ENCODE measurements around the gene LTB4R2.

The LTB4R2 gene

GRCh38 chr14:24309538-24310264 lies at the start of gene LTB4R2:
TSS of gene LTB4R2 (plus strand) at chr14:24310140. CDS start at chr14:24310665, 525 bp downstream.
- DNase-seq: no peak

DNA sequence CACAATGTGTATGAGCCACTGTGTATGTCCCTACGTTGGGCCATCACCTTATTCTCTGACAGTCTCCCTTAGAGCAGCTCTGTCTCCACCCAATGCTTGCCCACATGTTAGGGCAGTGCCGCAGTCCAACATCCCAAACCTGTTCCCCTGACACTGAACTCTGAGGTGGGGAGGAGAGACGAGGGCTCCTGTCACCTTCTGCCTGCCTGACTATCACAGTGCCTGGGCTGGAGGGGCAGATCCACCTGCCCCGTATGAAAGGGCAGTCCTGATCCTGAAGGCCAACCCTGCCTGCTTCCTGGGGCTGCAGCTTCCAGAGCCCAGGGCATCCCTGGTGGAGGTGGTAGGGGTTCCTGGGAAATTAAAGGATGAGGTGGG lies 49.2 kb upstream of the LTB4R2 start:
- no peak for DNase-seq

GRCh38 chr14:24261256-24261968 lies 48.5 kb upstream of the LTB4R2 start:
- no peak for DNase-seq

- no peak for DNase-seq
Observed at GRCh38 chr14:24261969-24262327, 48.0 kb upstream of the LTB4R2 start.

- no peak for DNase-seq
Observed at GRCh38 chr14:24262821-24263733, 46.9 kb upstream of the LTB4R2 start, which contains the start of gene TGM1. TSS of gene TGM1 (minus strand) at chr14:24263177. CDS start at chr14:24262352, 825 bp downstream.

DNA sequence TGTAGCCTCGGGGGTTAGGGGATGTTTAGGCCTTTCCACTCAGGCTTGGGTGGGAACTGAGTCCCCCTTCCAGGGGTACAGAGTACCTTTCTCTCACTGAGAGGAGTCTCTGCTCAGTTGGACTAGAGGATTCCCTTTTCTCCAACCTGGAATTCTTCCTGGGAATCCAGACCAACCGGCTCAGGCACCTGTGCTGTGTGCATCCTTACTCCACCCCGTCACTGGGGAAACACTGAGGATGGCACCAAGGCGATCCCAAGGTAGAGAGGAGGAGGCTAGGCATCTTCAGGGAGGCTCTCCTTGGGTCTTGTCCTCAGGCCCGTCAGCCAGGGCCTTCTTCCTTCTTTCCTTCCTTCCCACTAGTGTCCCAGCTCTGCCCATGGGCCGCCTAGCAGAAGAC lies 46.1 kb upstream of the LTB4R2 start:
- DNase-seq: no peak

DNA sequence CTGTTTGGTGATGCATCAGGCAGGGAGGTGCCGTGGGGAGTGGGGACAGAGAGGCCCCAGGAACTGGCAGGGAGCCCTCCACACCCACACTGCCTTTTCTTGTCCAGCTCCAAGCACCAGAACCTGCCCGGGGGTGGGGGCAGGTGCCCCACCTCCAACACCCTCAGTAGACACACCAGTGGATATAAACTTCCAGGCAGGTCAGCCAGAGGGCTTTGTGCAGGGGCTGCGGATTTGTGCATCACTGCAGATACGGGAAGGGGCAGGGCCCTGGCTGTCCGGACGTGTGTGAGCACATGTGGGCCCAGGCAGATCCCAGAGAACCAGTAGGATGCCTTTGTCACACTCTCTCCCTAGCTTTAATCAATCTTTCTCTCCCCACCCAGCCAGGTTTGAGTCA lies 45.6 kb upstream of the LTB4R2 start:
- DNase-seq: no peak

DNA sequence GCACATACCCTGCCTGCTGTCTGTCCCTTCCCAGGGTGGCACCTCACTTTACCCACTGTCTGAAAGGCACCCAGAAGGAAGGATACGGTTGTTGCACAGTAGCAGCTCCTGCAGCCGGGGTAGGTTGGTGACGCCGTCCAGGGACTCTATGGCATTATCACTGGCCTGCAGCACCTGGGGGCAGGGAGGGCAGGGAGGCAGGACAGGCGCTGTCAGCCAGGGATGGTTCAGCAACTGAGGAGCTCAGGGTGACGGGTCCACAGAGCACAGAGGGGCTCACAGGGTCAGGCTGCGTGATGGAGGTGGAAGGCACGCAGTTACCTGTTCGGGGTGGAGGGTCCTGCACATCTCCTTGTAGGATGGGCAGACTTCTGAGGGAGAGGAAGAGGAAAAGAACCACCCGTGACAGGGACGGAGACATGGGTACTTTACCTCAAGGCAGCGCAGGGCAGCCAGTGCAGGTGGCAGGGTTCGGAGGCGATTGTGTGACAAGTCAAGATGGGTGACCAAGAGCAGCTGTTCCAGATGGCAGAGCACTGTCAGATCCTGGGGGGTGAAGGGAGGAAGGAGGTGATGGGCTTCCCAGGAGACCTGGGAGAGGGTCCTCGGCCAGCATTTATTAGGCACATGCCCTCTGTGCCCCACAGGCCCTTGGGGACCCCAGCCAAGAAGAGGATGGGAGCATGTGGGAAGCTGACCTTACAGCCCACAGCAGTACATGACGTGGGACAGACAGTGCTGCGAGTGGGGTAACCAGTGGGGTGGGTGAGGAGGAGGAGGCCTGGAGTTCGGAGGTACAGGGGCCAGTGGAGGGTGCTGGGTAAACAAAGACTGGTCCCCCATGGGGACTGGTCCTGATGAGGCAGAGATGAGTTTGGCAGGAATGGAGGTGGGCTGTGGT lies 43.3 kb upstream of the LTB4R2 start:
- DNase-seq: no peak

DNA sequence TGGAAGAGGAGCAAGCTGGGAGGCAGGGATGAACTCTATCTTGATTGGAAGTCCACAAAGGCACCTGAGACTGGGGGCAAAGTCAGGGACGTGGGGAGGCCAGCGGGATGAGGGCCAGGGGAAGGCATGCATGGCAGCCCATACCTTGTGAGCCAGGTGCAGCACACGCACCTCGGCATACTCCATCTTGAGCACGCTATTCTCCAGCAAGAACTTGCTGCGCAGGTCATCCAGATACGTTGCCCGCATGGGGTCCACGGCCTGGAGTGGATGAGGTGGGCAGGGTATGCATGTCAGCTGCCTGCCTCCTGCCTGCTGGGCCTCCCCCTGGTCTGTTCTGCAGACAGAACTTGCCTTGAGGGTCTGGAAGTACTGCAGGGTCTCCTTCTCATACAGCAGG lies 42.4 kb upstream of the LTB4R2 start:
- DNase-seq: no peak

DNA sequence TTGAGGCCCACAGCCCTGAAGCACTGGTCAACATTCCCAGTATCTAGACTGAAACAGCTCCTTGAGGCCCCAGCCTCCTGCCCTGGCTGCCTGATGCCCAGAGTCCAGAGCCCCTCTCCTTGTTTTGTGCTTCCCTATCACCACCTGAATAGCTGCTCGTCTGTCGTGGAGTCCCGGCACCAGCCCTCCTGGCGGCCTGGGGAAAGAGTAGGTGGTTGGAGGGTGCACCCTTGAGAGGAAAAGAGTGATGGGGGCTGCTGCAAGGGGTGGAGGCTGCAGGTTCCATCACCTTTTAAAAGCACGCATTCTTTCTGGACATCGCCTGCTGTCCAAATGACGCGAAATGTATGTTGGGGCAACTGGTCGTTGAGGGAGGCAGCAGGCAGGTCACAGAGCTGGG lies 41.7 kb upstream of the LTB4R2 start:
- DNase-seq: no peak

DNA sequence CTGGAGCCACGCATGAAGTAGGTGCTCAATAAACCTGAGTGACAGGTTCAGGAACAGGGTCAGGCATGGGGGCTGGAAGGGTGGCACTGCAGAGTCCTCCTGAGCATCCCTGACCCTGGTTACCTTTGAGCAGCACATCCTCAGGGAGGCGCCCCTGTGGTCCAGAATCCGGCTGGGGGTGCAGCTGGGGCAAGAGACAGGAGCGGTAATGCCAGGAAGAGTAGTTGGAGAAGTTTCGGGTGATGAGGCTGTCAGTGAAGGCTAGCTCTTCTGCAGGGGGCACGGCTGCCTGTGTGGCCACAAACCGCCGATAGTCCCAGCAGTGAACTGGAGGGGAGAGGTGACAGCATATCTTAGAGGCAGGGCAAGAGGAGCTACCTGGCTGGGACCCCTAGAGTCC lies 40.6 kb upstream of the LTB4R2 start:
- DNase-seq: no peak

DNA sequence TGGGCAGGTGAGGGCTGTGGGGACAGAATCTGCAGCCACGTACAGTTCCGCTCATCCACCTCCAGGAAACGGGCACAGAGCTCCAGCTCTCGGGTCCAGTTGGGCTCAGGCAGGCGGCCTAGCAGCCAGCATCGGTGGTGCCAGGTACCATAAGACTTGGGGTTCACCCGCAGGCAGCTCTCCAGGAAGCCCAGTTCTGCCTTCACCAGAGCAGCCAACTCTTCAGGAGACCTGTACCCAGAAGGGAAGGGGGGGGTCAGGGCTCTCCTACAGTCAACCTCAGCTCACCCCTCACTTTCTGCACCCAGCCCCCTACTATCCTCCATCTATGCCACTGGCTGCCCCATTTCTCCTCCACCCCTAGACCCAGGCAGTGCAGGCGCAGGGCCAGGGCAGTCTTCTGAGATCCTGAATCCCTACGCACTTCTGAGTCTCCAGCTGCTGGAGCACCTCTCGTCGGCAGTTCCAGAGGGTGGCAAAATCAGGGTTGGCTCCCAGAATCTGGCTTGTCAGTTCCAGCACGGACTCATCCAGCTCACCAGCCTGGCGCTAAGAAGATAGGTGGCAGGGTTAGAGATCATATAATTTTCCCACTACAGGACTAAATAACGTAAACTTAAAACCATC lies 39.9 kb upstream of the LTB4R2 start:
- DNase-seq: no peak

- peak in 1 of 2 experiments; percentile 4 for DNase-seq
Observed at GRCh38 chr14:24270537-24271133, 39.3 kb upstream of the LTB4R2 start.

DNA sequence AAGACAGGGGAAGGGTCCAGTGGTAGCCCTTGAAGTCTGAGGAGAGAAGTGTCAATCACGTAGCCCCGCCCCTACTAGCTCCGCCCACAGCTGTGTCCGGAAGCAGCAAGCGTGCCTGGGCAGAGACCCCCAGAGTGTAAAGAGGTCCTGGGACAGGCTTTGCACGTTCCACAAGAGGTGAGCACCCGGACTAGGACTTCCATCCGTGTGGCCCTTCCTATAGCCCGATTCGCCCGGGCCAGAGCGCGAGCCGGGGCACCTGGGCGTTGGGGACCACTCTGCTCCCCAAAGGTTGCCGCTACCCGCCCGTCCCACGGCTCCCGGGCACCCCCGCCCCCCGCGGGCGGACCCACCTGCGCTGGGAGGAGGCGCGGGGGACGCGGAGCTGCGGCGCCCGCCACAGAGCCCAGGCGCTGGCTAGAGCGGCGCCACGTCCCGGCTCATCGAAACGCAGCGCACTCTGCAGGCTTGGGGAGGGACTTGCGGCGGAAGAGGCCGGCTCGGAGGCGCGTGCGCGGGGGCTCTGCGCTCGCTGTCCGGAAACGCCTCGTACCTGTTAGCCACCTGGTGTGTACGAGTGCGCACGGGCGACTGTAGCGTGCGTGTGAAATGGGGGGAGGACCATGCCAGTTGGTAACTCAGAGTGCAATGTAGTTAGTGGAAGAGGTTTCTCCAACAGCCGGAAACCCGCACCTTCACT lies 38.7 kb upstream of the LTB4R2 start, which contains the start of gene RABGGTA:
TSS of gene RABGGTA (minus strand) at position 464 of the 700 bp plus-strand sequence. CDS start 482 bp downstream, outside the sequence.
- DNase-seq: peak; percentile 85 to 90

GRCh38 chr14:24271834-24272263 lies 38.1 kb upstream of the LTB4R2 start:
- no peak for DNase-seq

DNA sequence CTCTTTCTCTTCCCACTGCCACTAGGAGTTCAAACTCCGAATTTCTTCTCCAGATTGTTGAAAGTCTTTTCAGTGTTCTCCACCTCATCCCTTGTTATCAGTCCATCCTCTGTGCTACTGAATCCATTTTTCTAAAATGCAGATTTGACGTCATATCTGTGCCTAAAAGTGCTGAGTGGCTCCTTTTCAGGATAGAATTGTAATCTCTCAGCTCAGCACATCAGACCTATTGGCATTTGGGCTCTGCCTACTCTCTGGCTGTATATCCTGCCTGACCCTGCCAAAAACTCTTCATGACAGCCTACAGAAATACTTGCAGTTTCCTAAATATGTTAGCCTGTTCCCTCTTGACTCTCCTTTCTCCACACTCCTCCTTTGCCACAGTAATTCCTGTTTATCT lies 37.5 kb upstream of the LTB4R2 start:
- no peak for DNase-seq

GRCh38 chr14:24273422-24273998 lies 36.4 kb upstream of the LTB4R2 start:
- no peak for DNase-seq

DNA sequence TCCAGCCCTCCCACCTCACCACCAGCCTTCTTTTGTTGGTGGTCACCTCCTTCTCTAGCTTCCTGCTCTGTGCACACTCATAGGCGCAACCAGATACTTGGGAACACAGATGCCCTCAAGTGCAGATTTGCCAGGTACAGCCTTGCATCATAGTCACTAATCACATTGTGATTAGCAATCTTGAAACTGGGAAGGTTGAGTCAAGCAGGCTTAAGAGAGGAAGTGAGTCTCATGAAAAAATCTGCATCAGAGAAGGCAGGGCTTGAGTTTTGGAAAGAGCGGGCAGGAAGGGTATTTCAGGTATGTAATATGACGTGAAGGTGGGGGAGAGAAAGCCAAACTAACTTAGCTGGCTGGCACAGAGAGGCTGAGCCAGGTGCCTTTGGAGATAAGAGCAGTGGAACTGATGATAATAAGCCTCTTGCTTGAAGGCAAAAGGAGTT lies 35.8 kb upstream of the LTB4R2 start:
- peak; percentile 48 to 51 for DNase-seq

DNA sequence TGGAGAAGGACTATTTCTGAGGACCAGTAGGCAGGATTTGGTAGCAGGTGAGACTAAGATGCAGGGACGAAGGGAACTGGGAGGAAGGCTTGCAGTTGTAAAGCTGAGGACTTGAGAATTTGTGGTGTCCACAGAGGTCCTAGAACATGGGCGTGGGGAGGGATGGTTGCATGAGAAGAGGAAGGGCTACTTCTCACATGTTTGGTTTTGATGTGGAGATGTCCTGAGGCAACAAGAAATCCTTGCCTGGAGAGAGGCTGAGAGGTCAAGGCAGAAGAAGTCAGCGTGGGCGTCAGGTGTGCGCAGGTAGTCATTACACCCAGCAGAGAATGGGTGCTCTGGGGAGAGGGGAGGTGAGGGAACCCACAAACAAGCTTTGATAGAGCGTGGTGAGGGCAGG lies 32.9 kb upstream of the LTB4R2 start:
- DNase-seq: no peak

All from activated CD4-positive, alpha-beta T cell treated with anti-CD3 and anti-CD28 coated beads, Interleukin-2, amount 50 U/mL, for 4 hours (primary cell).